SKM-1 treated with dmso at 0.1 percent for 144 hours (cell line): Measurements from ENCODE around the gene TMOD1.

Experiments
- DNase-seq: peaks from one replicate; lab custom pipeline; 2025; ENCODE audit not compliant: unreplicated experiment; lab: John Stamatoyannopoulos, UW

The TMOD1 gene

DNA sequence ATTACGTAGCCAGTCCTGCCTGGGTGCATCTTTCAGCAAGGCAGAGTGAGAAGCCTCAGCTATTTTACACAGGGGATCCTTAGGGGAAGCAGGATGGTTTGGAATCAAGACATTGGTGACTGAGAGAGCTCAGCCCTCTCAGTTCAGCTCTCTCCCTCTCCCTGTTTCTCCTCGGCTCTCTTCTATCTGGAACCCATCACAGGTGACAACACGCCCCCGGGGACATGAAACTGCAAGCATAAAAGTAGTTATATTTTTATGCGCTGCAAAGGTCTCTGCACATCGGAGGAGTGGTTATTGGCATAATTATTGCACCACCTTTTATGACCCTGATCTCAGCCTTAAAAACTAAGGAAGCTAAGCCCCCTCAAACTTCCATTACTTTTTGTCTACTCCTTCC is 14.2 kb downstream of the TMOD1 start:
- no peak for DNase-seq

DNA sequence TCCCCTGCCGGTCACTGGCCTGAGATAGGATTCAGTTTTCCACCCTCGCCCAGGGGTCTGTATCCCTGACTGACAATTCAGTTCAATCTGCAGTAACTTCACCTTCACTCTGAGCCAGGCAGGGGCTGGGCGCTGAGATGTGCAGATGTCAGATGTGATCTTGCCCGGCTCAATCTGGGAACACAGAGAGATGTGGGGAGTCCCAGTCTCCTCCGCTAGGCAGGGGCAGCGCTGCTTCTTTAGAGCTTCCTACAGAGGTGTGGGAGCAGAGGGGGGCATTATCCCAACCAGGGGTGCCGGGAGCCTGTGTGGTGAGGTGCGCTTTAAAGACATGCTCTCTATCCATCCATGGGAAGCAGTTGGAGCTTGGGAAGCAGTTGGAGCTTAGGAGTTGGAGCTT is 14.6 kb downstream of the TMOD1 start:
- no peak for DNase-seq

DNA sequence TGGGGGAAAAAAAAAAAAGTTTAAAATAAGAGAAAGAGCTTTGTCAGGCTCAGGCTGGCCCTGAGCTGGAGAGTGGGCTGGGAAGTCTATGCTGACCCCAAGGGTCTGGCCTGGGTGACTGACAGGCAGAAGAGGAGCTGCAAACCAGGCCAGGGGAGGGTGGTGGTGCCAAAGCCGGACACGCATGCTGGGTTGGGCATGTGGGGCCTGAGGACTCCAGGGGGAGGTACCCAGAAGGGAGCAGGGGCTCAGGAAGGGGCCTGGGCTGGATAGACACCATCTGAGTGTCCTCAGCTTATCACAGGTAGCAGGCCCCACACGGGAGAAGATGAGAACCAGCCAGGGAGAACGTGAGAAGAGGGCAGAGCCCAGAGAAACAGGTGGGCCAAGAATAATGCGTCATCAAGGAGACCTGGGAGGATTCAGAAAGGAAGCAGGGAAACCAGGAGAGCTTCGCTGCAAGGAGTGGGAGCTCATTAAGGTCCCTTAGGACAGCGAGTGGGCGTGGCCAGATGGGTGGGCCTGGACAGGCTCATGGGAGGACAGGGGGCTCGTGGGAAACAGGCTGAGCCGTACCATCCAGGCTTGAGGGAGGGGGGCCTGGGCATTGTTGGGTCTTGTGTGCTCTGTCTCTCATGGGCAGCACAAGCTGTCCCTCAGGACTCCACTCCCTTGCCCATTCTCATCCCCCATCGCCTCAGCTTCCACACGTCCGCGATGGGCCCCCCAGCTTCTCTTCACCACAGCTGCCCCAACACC is 16.0 kb downstream of the TMOD1 start:
- no peak for DNase-seq

DNA sequence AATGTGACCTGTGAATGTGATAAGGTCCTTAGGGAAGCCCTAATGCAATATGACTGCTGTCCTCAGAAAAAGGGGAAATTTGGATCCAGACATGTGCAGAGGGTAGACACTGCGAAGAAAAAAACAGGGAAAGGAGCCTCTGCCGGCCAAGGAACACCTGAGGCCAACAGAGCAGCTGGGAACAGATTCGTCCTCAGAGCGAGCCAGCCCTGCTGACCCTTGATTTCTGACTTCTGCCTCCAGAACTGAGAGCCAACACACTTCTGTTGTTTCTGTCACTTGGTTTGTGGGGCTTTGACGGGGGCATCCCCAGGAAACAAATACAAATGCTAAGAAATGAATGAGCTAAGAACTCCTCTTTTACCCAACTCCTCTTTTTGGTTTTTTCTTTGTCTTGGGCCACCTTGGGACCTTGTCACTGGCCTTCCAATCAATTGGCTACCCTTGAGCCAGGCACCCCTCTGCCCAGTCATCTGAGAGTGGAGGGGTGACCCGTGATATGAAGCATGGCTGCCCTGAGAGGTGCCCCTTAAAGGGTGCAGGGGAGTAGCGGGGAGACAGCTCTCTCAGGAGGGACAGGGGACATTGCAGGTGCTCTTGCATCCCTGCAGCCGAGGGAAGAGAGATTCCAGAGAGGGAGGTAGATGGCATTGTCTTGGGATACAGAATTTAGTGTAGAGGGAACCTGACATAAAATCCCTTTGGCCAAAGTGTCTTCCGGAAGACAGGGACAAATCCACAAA is 16.9 kb downstream of the TMOD1 start:
- DNase-seq, result no peak

DNA sequence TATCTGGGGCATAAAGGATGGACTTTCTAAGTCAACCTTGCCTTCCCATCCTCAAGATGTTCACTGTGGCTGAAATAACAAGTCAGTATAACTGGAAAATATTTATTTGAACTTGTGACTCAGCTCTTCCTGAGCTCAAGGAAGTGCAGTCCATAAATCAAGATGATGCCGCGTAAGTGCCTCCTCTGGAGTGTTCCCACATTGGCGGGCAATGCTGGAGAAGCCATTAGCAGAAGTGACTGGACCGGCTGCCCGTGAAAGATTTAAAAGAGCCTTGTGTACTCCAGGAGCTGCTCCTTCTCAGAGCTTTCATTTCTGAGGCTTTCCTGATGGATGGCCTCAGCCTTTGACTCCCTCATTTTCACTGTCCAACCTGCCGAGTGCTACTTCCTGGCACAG is 17.4 kb downstream of the TMOD1 start:
- no peak for DNase-seq

DNA sequence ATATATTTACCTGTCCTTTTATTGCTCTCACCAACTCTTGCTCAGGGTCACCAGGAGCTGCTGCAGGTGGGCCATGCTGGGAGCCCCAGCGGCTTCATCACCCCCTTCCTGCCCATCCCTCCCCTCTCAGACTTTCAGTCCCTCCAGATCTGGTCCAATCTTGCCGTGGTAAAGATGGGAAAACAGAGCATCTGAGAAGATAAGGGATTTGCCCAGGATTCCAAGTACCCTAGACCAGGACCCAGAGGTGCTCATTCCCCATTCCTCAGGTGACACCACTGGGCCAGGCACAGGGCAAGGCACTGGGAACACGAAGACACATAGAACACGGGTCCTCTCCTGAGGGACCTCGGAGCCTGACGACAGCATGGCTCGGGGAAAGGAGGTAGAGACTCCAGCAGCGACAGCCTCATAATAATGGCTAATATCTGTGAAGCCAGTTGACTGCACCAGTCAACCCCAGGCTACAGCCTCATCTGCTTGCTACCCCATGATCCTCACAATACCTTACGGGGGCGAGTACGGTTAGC is 18.0 kb downstream of the TMOD1 start:
- DNase-seq, result no peak

DNA sequence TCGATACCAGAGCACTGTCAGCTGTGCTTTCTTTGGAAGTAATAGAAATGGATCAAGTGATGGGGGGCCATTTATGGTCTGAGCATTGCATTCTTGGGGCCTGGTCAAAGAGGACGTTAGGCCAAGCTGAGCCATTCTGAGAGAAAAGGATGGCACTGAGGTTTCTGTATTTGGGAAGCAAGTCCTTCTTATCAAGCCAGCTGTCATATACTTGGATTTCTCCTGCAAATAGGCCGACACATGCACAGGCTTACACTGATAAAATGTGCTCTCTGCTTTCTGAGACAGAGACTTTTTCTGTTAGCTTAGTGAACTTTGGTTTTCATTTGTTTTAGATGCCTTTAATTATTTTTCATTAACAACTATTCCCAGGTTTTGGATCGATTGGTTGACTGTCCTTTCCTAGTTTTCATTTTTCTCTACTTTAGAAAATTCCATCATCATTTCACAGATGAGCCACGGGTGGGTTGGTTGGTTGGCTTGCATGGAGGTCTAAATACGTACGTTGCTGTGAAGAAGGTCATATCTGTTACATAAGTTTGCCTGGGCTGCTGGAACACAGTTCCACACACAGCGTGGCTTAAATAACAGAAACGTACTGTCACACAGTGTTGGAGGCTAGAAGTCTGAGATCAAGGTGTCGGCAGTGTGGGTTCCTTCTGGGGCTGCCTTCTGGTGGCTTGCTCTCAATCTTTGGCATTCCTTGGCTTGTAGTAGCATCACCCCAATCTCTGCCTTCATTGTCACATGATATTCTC is 20.3 kb downstream of the TMOD1 start:
- DNase-seq, result no peak

DNA sequence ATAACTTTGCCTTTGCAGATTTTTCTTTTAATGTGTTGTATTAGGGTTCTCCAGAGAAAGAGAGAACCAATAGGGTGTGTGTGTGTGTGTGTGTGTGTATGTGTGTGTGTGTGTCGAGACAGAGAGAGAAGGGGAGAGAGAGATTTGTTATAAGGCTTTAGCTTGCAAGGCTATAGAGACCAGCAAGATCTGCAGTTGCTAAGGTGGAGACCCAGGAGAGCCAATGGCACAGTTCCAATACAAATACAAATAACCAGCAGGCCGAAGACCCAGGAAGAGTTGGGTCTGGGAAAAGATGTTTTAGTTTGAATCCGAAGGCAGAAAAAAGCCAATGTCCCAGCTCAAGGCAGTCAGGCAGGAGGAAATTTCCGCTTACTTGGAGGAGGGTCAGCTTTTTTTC is 23.0 kb downstream of the TMOD1 start:
- DNase-seq, result no peak

DNA sequence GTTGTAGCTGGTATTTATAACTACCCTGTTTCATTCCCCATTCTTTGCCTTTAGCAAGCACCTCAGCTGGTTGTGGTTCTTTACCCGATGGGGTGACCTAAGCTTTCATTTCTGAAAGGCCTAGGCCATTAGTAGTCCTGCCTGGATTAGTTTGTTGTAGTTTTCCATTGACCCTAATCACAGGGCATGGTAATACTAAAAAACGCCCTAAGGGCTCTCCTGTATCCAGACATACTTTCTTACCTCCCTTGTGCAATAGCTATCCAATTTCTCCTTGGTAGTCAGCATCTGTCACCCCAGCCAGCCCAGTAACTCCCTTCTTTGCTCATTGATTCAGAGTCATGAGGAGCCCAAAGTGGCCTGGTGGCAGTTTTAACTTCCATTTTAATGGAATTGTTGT is 24.0 kb downstream of the TMOD1 start:
- DNase-seq, result no peak

DNA sequence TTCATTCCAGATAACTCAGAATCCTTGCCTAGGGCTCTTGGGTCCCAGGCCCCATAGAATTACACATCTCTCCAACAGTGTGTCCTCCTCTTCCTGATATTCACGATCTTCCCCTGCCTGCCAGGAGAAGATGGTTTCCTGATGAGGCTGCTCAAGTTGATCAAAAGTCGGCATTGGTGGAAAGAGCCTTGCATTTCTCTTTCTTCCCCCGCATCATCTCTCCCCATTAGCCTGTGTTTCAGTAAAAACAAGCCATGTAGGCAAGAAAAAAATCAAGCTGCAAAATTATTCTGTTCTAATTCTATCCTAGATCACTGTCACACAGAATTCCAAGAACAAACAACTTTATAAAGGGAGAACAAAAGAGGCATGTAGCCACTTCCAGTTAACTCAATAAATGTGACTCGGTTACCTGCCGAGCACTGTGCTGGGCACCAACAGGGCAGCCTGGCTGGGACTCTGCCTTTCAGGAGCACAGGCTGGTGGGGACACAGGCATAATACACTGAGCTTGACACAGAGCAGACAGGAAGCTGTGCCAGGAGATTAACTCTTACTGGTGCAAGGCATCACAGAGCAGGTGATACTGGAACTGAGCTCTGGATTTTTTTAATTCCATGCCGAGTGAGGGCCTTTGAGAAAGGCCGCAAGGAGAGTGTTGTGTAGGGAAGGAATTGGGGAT is 25.6 kb downstream of the TMOD1 start:
- no peak for DNase-seq

DNA sequence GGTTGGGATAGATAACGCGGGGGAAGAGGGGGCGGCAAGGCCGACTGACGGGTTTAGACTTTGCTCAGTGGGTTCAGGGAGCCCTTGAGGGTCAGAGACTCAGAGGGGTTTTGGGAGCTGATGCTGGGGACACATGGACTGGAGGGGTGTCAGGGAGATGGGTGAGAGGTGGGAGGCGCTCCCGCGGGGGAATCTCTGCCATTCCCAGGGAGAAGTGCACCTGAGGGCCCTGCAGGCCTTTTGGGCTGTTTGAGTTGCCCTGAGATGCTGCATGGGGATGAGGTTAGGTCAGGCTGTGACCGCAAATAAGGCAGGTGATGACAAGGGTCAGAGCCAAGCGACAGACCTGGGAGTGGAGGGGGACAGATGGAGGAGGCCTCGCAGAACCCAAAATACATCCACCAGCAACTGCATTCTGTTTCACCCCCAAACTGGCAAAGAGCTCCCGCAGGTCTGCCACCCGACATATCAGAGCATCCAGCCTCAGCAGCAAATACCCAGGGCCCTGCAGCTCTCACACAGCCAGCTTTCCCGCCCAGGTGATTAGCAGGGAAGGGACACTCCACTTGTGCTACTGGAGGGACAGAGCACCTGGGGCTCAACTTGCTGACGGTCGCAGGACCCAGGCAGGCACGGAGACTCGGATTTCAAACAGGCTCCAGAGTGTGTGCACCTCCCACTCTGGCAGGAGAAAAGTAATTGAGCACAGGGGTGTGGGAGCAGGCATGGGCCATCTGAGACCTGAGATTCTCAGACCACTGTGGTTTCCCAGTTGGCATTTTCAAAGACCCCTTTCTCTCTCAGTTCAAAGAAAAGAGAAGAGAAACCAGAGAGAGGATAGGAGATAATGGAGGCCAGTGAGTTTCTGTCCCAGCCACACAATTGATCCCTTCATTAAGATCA is 26.4 kb downstream of the TMOD1 start:
- DNase-seq, result no peak

DNA sequence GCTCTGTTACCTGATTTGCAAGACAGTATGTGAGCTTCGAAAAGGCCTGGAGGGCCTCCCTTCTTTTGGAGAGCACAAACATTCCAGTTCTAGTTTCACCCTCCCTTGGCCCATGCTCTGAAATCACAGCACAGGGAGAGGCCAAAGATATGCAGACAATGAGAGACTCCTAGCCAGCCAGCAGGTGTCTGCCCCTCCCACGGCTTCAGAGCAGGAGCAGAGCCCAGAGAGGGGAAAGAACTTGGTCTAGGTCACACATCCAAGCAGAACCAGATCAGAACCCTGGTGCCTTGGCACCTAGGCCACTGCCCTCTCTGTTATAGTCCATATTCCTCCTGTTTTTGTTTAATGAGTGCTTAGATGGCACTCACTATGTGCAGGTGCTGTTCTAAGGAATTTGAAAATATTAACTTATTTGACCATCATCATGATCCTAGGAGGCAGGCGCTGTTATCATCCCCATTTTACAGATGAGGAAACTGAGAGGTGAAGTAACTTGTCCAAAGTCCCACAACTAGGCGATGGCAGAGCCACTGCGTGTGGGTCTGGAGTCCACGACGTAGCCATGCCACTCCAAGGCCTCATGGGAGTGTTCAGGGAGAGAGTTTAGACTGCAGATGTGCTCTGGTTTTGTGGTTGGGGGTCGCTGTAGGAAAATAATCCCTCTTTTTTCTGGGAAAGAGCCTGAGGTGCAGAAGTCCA is 27.2 kb downstream of the TMOD1 start:
- DNase-seq, result no peak

DNA sequence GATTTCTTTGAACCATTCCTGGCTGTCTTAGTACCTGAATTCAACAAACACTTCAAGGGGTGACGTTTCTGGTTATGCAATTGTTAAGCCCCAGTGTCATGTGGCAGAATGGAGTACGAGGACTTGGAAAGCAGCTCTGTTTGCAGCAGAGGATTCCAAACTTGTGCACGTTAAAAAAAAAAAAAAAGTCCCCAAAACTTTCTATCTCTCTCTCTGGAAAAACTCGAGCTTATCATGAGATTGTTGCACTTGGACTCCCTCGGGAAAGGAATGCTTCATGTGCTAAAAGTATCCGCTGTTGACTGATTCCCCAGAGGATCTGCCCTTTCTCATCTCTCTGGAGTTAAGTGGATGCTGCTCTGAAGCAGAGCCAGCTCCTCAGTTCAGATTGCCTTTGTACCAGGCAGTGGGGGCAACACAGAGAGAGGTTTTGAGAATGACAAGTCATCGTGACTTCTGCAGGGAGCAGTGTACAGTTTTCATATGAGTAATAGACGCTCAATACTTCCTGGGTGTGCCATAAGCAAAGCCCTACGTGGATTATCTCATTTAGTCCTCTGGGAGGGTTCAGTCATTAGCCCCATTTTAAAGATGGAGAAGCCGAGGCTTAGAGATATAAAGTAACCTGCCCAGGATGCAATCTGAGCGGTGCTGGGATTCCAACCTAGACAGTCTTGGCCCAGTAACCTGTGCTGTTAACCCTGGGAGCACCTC is 28.1 kb downstream of the TMOD1 start:
- DNase-seq, result no peak

DNA sequence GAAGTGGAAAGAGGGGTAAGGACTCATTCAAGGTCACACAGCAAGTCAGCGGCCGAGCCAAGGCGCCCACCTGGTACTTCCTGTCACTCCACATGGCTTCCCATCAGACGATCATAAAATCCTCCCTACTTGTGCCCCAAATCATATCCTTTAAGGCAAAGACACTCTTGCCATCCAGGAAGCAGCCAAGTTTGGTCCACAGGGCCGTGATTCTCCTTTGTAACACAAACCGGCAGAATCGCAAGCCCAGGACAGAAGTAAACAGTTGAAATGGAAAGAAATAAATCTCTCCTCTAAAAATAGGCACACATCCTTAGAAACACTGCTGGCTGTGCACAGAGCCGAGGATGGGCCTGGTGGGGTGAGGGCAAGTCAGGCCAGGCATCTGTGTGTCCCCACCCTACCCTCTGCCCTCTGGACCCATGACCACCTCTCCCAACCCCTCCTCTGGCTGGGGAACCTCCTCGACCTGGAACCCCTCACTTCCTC is 30.5 kb downstream of the TMOD1 start:
- no peak for DNase-seq

DNA sequence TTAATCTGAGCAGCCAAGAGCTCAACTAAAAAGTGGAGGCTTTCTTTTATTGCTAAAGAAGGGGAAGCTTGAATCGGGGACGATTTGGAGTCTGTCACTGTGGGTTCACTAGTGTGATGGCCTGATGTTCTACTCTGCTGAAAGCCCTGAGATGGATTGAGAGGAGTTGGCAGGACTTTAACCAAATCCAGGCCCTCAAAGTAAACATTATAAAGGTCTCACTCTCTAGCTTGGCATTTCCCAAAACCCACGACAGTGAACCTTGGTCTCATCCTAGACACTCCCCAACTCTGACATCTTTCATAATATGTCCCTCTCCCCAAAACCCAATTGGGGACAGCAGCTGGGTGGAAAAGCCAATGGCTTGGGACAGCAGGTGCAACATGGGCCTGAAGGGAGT is 32.7 kb downstream of the TMOD1 start:
- DNase-seq, result no peak

DNA sequence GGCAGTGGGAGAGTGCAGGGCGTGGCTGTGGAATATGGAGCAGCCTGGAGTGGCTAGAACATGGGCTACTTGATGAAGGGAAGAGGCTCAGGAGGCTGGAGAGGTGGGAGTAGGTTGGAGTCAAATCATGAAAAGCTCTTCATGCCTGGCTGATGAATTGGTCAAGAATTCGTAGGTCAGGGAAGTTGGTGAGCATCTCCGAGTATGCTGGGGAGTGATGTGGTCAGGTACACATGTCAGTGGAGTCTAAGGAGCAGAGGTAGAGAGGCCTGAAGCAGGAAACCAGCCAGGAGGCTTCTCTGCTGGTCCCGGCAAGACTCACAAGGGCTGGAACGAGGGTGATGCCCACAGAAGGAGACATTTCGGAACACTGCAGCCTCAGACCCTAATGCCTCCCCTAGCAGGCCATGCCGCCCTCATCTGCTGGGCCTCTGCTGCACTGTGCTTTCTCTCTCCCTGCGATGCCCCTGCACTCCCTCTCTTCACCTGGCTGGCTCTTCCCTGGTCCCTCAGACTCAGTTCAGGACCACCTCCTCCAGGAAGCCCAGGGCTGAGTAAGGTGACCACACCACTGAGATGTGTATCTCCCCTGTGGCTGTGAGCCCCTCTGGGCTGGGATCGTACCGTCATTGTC is 33.6 kb downstream of the TMOD1 start:
- no peak for DNase-seq

DNA sequence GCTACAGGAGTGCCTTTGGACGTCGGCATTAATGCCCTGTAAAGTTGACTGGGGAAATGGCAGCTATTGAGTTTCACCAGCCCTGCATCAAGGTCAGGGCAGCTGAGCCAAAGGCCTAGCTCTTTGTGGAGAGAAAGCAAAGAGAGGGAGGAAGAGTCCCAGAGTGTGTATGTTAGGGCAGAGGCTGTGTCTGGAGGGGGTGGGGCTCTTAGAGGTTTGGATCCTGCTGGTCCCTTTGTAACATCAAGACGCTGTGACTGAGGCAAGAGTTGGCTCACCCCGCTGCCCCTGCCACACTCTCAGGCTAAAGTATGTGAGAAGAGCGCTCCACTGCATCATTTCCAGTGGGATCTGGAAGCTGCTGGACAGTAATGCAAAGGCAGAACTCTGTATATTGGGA is 34.3 kb downstream of the TMOD1 start:
- no peak for DNase-seq

DNA sequence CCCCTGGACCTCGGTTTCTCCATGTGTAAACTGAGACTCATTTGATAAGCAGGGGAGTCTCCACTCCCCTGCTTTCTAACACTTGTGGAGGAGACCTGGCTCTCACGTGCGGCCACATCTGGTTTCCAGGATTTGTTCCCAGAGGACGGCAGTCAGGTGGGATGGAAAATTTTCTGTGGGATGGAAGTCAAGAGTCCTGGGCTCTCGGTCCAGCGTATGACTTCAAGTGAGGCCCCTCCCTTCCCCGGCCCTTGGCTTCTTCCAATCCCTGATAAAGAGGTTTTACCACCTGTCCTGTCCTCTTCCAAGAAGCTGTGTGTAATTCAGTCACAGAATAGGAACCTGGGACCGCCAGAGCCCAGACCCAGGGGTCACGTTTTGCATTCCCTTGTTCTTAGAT is 35.0 kb downstream of the TMOD1 start:
- no peak for DNase-seq
